Measurements from ENCODE around the gene SPATA21.

Gene SPATA21

DNA sequence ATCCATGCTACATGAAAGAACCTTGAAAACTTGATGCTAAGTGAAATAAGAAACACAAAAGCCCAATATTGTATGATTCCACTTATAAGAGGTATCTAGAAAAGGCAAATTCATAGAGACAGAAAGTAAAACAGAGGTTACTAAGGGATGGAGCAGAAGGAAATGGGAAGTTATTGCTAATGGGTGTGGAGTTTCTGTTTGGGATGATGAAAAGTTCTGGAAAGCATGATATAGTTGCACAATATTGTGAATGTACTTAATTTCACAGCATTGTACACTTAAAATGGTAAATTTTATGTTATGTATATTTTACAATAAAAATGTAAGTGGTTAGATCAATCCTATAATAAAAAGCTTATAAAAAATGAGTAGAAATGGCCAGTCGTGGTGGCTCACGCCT lies 1.7 kb upstream of the SPATA21 start:
- H3K4me2 ChIP-seq (ENCODE audit: insufficient read depth, low read length): no peak overlapping the region
- DNase-seq (no peak), ATAC-seq (ENCODE audit: insufficient read depth, low read depth) (no peak)
- no peaks in the 10 kb centered on the region for H3K9me3 ChIP-seq (ENCODE audit: insufficient read depth, low read length, severe bottlenecking)
- H3K4me3 ChIP-seq (ENCODE audit: low read depth in 1 of 2, low read length in 2 of 2): no peak overlapping the region
- TF ChIP-seq EZH2 (IDR thresholded peaks at IDR 0.05; ENCODE audit: borderline replicate concordance, low read depth, low read length, severe bottlenecking): no peak
- no peak for TF ChIP-seq CTCF (IDR thresholded peaks at IDR 0.05; ENCODE audit: borderline replicate concordance, extremely low read depth, low read length, poor library complexity, severe bottlenecking)
- peaks cover 21% of the 10 kb centered on the region for H3K36me3 ChIP-seq (ENCODE audit: insufficient read depth, low read length)
- no peaks in the 10 kb centered on the region for H3K27me3 ChIP-seq (ENCODE audit: insufficient read depth, low read length, poor library complexity)
- H3K4me1 ChIP-seq (ENCODE audit: insufficient read depth, low read length): peaks cover 24% of the 10 kb centered on the region
- H3K79me2 ChIP-seq (ENCODE audit: insufficient read depth, low read length): peaks cover 34% of the 10 kb centered on the region
- H3K27ac ChIP-seq (ENCODE audit: low read length): no peak overlapping the region
- H4K20me1 ChIP-seq (ENCODE audit: insufficient read depth, low read length): peaks cover 4% of the 10 kb centered on the region
- H3K9ac ChIP-seq (ENCODE audit: low read depth, low read length): no peak overlapping the region
- H2AFZ ChIP-seq (ENCODE audit: low read depth, low read length): no peak overlapping the region

DNA sequence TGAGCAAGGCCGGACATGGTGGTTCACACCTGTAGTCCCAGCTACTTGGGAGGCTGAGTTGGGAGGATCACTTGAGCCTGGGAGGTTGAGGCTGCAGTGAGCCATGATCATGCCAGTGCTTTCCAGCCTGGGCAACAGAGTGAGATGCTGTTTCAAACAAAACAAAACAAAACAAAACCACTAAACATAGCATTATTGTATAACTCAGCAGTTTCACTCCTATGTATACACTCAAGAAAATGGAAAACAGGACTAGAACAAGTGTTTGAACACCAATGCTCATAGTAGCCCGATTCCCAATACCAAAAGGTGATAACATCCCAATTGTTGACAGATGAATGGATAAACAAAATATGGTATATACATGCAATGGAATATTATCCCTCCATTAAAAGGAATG lies 1.3 kb upstream of the SPATA21 start:
- peaks cover 24% of the 10 kb centered on the region for H3K4me1 ChIP-seq (ENCODE audit: insufficient read depth, low read length)
- no peaks in the 10 kb centered on the region for H3K9me3 ChIP-seq (ENCODE audit: insufficient read depth, low read length, severe bottlenecking)
- H3K27ac ChIP-seq (ENCODE audit: low read length): no peak overlapping the region
- no peak overlapping the region for H3K4me2 ChIP-seq (ENCODE audit: insufficient read depth, low read length)
- peaks cover 4% of the 10 kb centered on the region for H4K20me1 ChIP-seq (ENCODE audit: insufficient read depth, low read length)
- H3K36me3 ChIP-seq (ENCODE audit: insufficient read depth, low read length): peaks cover 17% of the 10 kb centered on the region
- H3K79me2 ChIP-seq (ENCODE audit: insufficient read depth, low read length): peaks cover 30% of the 10 kb centered on the region
- H3K27me3 ChIP-seq (ENCODE audit: insufficient read depth, low read length, poor library complexity): no peaks in the 10 kb centered on the region
- H3K4me3 ChIP-seq (ENCODE audit: low read depth in 1 of 2, low read length in 2 of 2): no peak overlapping the region
- H3K9ac ChIP-seq (ENCODE audit: low read depth, low read length): no peak overlapping the region
- H2AFZ ChIP-seq (ENCODE audit: low read depth, low read length): no peak overlapping the region
- DNase-seq (no peak), ATAC-seq (ENCODE audit: insufficient read depth, low read depth) (no peak)
- TF ChIP-seq EZH2 (IDR thresholded peaks at IDR 0.05; ENCODE audit: borderline replicate concordance, low read depth, low read length, severe bottlenecking) (no peak), CTCF (IDR thresholded peaks at IDR 0.05; ENCODE audit: borderline replicate concordance, extremely low read depth, low read length, poor library complexity, severe bottlenecking) (no peak)

DNA sequence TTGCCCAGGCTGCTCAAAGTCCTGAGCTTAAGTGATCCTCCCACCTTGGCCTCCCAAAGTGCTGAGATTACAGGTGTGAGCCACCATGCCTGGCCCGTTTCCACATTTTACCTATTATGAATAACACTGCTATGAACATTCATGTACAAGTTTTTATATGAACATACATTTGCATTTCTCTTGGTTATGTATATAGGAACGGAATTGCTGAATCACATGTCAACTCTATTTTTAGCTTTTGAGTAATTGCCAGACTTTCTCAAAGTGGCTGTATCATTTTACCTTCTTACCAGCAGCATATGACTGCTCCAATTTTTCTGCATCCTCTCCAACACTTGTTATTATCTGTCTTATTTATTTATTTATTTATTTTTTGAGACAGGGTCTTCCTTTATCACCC lies 2.7 kb downstream of the SPATA21 start:
- Histone ChIP-seq H3K27ac (ENCODE audit: low read length) (no peak overlapping the region), H4K20me1 (ENCODE audit: insufficient read depth, low read length) (no peaks in the 10 kb centered on the region), H3K27me3 (ENCODE audit: insufficient read depth, low read length, poor library complexity) (peaks cover 4% of the 10 kb centered on the region), H3K4me1 (ENCODE audit: insufficient read depth, low read length) (no peaks in the 10 kb centered on the region), H2AFZ (ENCODE audit: low read depth, low read length) (no peak overlapping the region), H3K4me2 (ENCODE audit: insufficient read depth, low read length) (no peak overlapping the region), H3K36me3 (ENCODE audit: insufficient read depth, low read length) (no peaks in the 10 kb centered on the region), H3K9me3 (ENCODE audit: insufficient read depth, low read length, severe bottlenecking) (no peaks in the 10 kb centered on the region), H3K9ac (ENCODE audit: low read depth, low read length) (no peak overlapping the region), H3K4me3 (ENCODE audit: low read depth in 1 of 2, low read length in 2 of 2) (no peak overlapping the region), H3K79me2 (ENCODE audit: insufficient read depth, low read length) (no peaks in the 10 kb centered on the region)
- no peak for TF ChIP-seq EZH2 (IDR thresholded peaks at IDR 0.05; ENCODE audit: borderline replicate concordance, low read depth, low read length, severe bottlenecking)
- TF ChIP-seq CTCF (IDR thresholded peaks at IDR 0.05; ENCODE audit: borderline replicate concordance, extremely low read depth, low read length, poor library complexity, severe bottlenecking): no peak
- no peak for DNase-seq
- ATAC-seq (ENCODE audit: insufficient read depth, low read depth): no peak

- H4K20me1 ChIP-seq (ENCODE audit: insufficient read depth, low read length): no peaks in the 10 kb centered on the region
- TF ChIP-seq CTCF (IDR thresholded peaks at IDR 0.05; ENCODE audit: borderline replicate concordance, extremely low read depth, low read length, poor library complexity, severe bottlenecking): no peak
- TF ChIP-seq EZH2 (IDR thresholded peaks at IDR 0.05; ENCODE audit: borderline replicate concordance, low read depth, low read length, severe bottlenecking): no peak
- no peaks in the 10 kb centered on the region for H3K79me2 ChIP-seq (ENCODE audit: insufficient read depth, low read length)
- H3K27me3 ChIP-seq (ENCODE audit: insufficient read depth, low read length, poor library complexity): peaks cover 4% of the 10 kb centered on the region
- no peaks in the 10 kb centered on the region for H3K4me1 ChIP-seq (ENCODE audit: insufficient read depth, low read length)
- no peak overlapping the region for H2AFZ ChIP-seq (ENCODE audit: low read depth, low read length)
- DNase-seq (no peak), ATAC-seq (ENCODE audit: insufficient read depth, low read depth) (no peak)
- no peak overlapping the region for H3K27ac ChIP-seq (ENCODE audit: low read length)
- no peak overlapping the region for H3K9ac ChIP-seq (ENCODE audit: low read depth, low read length)
- no peaks in the 10 kb centered on the region for H3K9me3 ChIP-seq (ENCODE audit: insufficient read depth, low read length, severe bottlenecking)
- no peak overlapping the region for H3K4me3 ChIP-seq (ENCODE audit: low read depth in 1 of 2, low read length in 2 of 2)
- no peak overlapping the region for H3K4me2 ChIP-seq (ENCODE audit: insufficient read depth, low read length)
- no peaks in the 10 kb centered on the region for H3K36me3 ChIP-seq (ENCODE audit: insufficient read depth, low read length)
These were observed 3.2 kb downstream of the SPATA21 start for GRCh38 chr1:16434007-16434406.

Measured in DND-41 (cell line).